ENCODE measurements around the gene ACVR1B.

- TF ChIP-seq, protein P1, sequence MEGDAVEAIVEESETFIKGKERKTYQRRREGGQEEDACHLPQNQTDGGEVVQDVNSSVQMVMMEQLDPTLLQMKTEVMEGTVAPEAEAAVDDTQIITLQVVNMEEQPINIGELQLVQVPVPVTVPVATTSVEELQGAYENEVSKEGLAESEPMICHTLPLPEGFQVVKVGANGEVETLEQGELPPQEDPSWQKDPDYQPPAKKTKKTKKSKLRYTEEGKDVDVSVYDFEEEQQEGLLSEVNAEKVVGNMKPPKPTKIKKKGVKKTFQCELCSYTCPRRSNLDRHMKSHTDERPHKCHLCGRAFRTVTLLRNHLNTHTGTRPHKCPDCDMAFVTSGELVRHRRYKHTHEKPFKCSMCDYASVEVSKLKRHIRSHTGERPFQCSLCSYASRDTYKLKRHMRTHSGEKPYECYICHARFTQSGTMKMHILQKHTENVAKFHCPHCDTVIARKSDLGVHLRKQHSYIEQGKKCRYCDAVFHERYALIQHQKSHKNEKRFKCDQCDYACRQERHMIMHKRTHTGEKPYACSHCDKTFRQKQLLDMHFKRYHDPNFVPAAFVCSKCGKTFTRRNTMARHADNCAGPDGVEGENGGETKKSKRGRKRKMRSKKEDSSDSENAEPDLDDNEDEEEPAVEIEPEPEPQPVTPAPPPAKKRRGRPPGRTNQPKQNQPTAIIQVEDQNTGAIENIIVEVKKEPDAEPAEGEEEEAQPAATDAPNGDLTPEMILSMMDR (conservative IDR thresholded peaks at IDR 0.05) = no peak
- TF ChIP-seq EZH2 (IDR thresholded peaks at IDR 0.05; ENCODE audit: low read depth) = no peak
These were observed 91.3 kb downstream of the ACVR1B start for GRCh38 chr12:52042706-52043385.

Measured in PC-9 (cell line).